Parathyroid adenoma (tissue), 2 donors: ENCODE results near the gene MACIR.

ENCODE experiments used
- H2AFZ ChIP-seq: fragments of 300-600 bp; sonication (generic); one replicate; pipeline ENCODE4 v1.7.0; 2017; ENCODE audit warnings: antibody characterized with exemption, mild to moderate bottlenecking
- H3K27ac ChIP-seq: fragments of 300-600 bp; sonication (generic); one replicate; pipeline ENCODE4 v1.7.0; 2017
- H3K27me3 ChIP-seq: fragments of 300-600 bp; sonication (generic); one replicate; pipeline ENCODE4 v1.7.0; 2017; ENCODE audit warnings: low read length; ENCODE audit not compliant: control insufficient read depth, insufficient read depth
- H3K36me3 ChIP-seq: fragments of 300-600 bp; sonication (generic); one replicate; pipeline ENCODE4 v1.7.0; 2017; ENCODE audit warnings: low read length; ENCODE audit not compliant: control insufficient read depth, insufficient read depth
- H3K4me1 ChIP-seq: fragments of 300-600 bp; sonication (generic); one replicate; pipeline ENCODE4 v1.7.0; 2017; ENCODE audit warnings: control low read depth
- H3K4me2 ChIP-seq: fragments of 300-600 bp; sonication (generic); one replicate; pipeline ENCODE4 v1.7.0; 2017; ENCODE audit warnings: low read length
- H3K4me3 ChIP-seq: fragments of 300-600 bp; sonication (generic); one replicate; pipeline ENCODE4 v1.7.0; 2017; ENCODE audit warnings: low read depth, low read length
- H3K79me2 ChIP-seq: fragments of 300-600 bp; sonication (generic); one replicate; pipeline ENCODE4 v1.7.0; 2017; ENCODE audit warnings: control low read depth
- H3K9ac ChIP-seq: fragments of 300-600 bp; sonication (generic); one replicate; pipeline ENCODE4 v1.7.0; 2017; ENCODE audit warnings: mild to moderate bottlenecking
- H3K9me3 ChIP-seq: fragments of 300-600 bp; sonication (generic); one replicate; pipeline ENCODE4 v1.7.0; 2017; ENCODE audit warnings: low read length; ENCODE audit not compliant: control insufficient read depth
- CTCF ChIP-seq: fragments of 300-600 bp; sonication (generic); IDR thresholded peaks from one replicate; pipeline ENCODE4 v1.7.0; 2017; ENCODE audit warnings: antibody characterized with exemption, mild to moderate bottlenecking
- donor health status: primary hyperparathyroidism.

MACIR gene

GRCh38 chr5:103294906-103295305 is 36.3 kb downstream of the MACIR start:
- no peaks in the 10 kb centered on the region for H3K79me2 ChIP-seq
- no peak overlapping the region for H3K4me2 ChIP-seq
- no peaks in the 10 kb centered on the region for H3K36me3 ChIP-seq
- TF ChIP-seq CTCF, result no peak
- H3K9ac ChIP-seq, result no peak overlapping the region
- H3K4me1 ChIP-seq, result peaks cover 4% of the 10 kb centered on the region
- H2AFZ ChIP-seq, result no peak overlapping the region
- H3K27me3 ChIP-seq, result no peaks in the 10 kb centered on the region
- no peak overlapping the region for H3K27ac ChIP-seq
- H3K9me3 ChIP-seq, result no peaks in the 10 kb centered on the region
- no peak overlapping the region for H3K4me3 ChIP-seq

- H3K79me2 ChIP-seq, result no peaks in the 10 kb centered on the region
- H2AFZ ChIP-seq, result no peak overlapping the region
- H3K4me2 ChIP-seq, result no peak overlapping the region
- no peak overlapping the region for H3K9ac ChIP-seq
- H3K4me1 ChIP-seq, result peaks cover 4% of the 10 kb centered on the region
- no peak overlapping the region for H3K27ac ChIP-seq
- H3K9me3 ChIP-seq, result no peaks in the 10 kb centered on the region
- H3K27me3 ChIP-seq, result no peaks in the 10 kb centered on the region
- H3K4me3 ChIP-seq, result no peak overlapping the region
- no peaks in the 10 kb centered on the region for H3K36me3 ChIP-seq
- TF ChIP-seq CTCF, result no peak
Measured at GRCh38 chr5:103295424-103295823, 36.9 kb downstream of the MACIR start.

- Histone ChIP-seq H3K36me3 (no peaks in the 10 kb centered on the region), H3K4me3 (no peak overlapping the region), H3K4me1 (peaks cover 4% of the 10 kb centered on the region), H2AFZ (no peak overlapping the region), H3K9ac (no peak overlapping the region), H3K27ac (no peak overlapping the region), H3K9me3 (no peaks in the 10 kb centered on the region), H3K79me2 (no peaks in the 10 kb centered on the region), H3K27me3 (no peaks in the 10 kb centered on the region), H3K4me2 (no peak overlapping the region)
- TF ChIP-seq CTCF, result no peak
Measured at GRCh38 chr5:103295871-103296270, 37.3 kb downstream of the MACIR start.

- Histone ChIP-seq H3K9ac (no peak overlapping the region), H2AFZ (no peak overlapping the region), H3K36me3 (no peaks in the 10 kb centered on the region), H3K4me2 (no peak overlapping the region), H3K27ac (no peak overlapping the region), H3K4me1 (peaks cover 4% of the 10 kb centered on the region), H3K4me3 (no peak overlapping the region), H3K79me2 (no peaks in the 10 kb centered on the region), H3K27me3 (no peaks in the 10 kb centered on the region), H3K9me3 (no peaks in the 10 kb centered on the region)
- no peak for TF ChIP-seq CTCF
Measured at GRCh38 chr5:103298117-103298516, 39.6 kb downstream of the MACIR start.

- no peak for TF ChIP-seq CTCF
- no peak overlapping the region for H3K4me3 ChIP-seq
- H3K4me2 ChIP-seq, result no peak overlapping the region
- H3K9me3 ChIP-seq, result no peaks in the 10 kb centered on the region
- H3K4me1 ChIP-seq, result peaks cover under 1% of the 10 kb centered on the region
- H3K79me2 ChIP-seq, result no peaks in the 10 kb centered on the region
- no peaks in the 10 kb centered on the region for H3K27me3 ChIP-seq
- H2AFZ ChIP-seq, result no peak overlapping the region
- H3K27ac ChIP-seq, result no peak overlapping the region
- no peaks in the 10 kb centered on the region for H3K36me3 ChIP-seq
- no peak overlapping the region for H3K9ac ChIP-seq
Measured at GRCh38 chr5:103298607-103299188, 40.1 kb downstream of the MACIR start.
